ENCODE results near the gene PCDH7.

The PCDH7 gene

DNA sequence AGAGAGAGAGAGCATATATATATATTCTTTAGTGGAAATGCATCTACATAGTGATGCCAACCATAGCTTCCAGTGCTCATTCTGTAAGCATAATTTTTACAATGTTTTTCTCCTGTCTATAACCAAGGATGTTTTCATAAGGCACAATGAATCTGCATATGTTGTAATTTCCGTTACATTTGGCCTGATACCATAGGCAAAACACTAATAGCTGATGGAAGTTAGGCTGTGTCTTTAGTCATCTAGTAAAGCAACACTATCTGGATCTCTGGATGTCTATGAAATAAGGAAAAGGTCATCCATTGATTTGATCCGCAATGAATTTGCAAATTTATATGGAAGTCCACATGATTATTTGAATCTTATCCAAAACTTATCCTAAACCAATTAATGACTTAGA, 8.1 kb downstream of the PCDH7 start:
- DNase-seq: no peak

GRCh38 chr4:30743897-30744296, 23.7 kb downstream of the PCDH7 start:
- DNase-seq: no peak

DNA sequence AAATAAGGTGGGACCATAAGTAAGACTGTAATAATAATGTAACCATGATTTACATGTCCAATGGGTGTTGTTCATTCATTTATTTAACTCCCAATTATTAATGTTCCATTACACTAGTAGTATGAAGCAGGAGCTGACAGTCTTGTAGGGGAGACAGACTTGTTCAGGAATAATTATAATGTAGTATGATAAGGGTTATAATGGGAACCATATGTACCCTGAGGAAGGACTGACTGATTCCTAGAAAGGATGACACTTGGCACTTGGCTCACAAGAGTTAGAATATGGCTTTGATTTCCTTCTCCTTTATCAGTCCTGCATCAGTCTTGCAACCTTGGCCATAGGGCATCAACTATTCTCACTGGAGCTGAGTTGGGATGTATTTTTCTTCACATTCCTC, 24.2 kb downstream of the PCDH7 start:
- no peak for DNase-seq

DNA sequence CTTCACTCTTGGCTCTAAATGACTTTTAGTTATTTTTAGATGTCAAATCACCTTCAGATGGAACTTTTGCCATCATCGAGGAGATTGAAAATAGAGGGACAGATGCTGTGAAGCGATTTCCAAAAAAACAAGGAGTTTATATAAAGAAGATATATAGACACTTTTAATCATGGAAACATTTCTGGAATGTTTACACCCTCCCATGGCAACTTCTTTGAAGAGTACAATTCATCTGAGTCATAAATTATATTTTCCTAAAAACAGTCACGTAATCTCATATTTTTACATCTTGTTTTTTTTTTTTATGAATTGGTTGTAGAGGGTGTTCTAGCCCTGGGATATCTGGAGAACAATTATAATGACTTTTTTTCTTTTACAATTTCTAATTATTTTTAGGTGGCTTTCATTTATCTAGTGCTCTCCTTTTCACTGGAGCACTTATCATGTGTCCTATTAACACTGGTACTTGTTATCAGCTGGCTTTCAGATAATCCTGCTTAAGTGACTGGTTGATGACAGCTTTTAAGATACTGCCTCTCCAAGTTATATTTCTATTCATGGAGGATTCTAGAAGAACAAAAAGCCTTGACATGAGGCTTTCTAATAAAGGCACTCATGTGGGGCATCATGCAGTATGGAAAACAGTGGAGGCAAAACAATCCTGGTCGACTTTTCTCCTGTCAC, 24.9 kb downstream of the PCDH7 start:
- DNase-seq: no peak

DNA sequence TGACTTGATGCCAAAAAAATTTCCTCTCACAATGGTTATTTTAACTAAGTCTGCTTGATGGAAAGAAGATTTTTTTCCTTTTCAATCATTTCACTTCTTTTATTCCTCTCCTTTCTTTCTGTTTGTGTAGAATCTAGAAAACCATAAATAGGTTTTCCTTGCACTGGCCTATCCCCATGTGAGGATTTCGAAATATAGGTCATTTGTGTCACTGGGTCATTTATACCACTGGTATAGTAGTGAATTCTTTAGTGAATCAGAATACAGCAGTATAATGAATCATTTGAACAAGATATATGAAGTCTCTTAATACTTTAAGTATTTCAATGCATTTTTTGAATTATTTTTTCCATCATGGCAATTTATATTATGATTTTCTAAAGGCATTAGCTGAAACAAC, 26.6 kb downstream of the PCDH7 start:
- no peak for DNase-seq

GRCh38 chr4:30753316-30753715, 33.1 kb downstream of the PCDH7 start:
- no peak for DNase-seq

DNA sequence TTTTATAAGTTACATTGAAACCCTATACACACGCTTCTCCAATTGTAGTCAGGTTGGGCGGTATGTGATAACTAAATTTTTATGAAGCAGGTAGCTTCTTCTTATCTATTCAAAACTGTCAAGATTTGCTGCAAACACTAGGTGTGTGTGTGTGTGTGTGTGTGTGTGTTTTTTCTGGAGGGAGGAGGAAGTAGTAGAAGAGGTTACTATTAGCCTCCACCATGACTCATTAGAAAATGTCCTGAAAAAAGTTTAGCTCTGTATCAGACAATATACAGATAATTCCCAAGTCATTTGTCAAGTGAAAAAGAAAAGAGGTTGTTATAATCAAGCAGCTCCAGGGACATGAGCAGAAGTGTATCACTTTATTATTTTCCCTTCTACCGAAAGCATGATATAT, 33.9 kb downstream of the PCDH7 start:
- DNase-seq: no peak

DNA sequence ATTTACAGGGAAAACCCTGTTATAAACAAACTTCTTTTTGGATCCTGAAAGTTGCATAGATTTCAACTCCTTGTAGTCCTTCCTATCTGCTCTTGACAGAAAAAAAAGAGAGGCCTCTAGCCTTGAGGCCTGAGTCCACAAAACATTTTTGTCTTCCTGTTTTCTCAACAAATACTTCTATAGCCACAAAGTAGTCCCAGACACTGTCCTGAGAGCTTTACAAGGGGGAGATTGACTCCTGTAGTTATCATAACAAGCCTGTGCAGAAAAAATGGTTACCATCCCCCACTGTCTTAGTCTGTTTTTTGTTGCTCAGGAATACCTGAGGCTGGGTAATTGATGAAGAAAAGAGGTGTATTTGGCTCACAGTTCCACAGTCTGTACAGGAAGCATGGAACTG, 35.2 kb downstream of the PCDH7 start:
- DNase-seq: no peak

GRCh38 chr4:30756553-30756952, 36.4 kb downstream of the PCDH7 start:
- no peak for DNase-seq

DNA sequence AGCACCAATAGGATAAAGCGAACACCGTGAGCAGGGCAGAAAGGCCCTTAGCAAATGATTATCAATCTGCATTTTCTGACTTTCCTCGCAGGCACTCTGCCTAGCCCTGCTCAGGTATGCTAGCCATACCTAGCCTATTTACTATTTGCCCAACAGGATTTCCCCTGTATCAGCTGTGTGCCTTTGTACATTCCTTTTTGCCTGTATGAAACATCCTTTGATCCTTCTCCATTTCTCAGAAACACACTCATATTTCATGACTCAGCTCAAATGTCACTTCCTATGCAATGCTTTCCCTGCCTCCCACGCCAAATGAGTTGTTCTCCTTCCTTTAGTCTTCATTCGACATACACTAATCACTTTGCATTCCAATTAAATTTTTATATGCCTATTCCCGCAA, 37.2 kb downstream of the PCDH7 start:
- DNase-seq: no peak

DNA sequence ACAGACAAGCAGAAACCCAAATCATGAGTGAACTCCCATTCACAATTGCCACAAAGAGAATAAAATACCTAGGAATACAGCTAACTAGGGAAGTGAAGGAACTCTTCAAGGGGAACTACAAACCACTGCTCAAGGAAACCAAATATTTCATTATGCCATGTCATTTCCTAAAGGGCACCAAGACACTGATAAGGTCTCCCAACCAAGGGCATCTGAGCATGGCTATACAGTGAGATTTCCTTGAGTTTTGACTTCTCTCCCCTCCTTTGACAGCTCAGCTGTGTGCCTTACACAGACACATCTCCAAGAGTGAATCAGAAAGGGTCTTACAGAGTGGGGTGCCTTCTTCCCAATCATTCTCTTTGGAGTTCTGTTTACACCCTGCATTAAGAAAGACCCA, 40.4 kb downstream of the PCDH7 start:
- no peak for DNase-seq

DNA sequence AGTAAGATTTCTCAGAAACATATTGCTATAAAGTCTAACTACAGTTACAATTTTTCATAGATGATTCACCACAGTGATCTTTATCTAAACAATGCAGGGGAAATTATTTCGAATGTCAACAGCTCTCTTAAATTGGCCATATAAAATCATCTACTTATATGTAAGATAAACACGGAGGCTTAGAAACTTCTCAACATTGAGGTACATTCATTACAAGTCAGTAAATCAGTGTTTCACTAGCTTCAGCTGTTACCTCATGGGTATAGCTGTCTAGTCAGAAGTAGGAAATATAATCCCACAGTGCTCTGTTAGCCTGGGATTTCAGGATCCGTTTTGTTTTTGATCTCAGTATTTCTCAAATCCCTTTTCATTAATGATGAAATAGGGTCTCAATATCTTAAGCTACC, 43.2 kb downstream of the PCDH7 start:
- DNase-seq: no peak

DNA sequence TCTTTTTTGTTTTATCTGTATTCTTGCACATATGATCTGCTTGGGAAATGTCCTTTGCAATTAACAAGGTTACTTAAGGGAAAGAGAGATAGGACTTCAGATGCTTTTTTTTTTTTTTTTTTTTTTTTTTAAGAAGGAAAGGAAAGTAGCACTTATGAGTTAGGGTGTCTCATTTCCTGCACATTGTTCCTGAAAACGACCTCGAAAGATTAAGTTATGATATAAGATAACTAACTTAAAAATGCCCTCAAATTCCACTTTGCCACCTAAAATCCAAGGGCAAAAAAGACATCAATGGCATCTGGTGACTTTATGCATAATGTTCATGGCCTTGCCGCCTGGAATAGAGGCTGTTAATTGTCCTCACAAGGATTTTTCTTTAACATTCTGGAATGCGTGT, 44.9 kb downstream of the PCDH7 start:
- no peak for DNase-seq

- no peak for DNase-seq
Observed at GRCh38 chr4:30767147-30767845, 47.1 kb downstream of the PCDH7 start.

GRCh38 chr4:30768277-30768676, 48.1 kb downstream of the PCDH7 start:
- no peak for DNase-seq

GRCh38 chr4:30769093-30769492, 48.9 kb downstream of the PCDH7 start:
- no peak for DNase-seq

DNA sequence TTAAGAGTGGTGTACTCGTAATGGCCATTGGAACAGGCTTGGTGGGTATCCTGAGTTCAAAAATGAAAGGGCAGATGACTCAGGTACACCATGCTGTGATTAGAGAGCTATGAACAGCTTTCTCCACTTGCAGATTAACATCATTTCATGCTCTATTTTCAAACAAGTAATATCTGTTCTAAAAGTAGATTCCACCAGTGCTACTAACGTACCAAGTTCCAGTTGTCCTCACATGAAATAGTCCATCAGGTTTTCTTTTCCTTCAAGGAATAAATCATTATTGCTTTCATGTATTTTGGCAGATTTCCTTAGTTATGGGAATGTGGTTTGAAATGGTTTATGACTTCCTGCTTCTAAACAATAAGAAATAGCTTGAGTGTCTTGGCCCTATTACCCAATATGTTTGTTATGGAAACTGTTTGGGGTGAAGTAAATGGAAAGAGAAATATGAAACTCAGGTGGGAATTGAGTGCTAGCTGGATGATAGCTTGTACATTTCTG, 49.9 kb downstream of the PCDH7 start:
- no peak for DNase-seq

- no peak for DNase-seq
Observed at GRCh38 chr4:30770812-30771211, 50.6 kb downstream of the PCDH7 start.

- DNase-seq: no peak
Observed at GRCh38 chr4:30776451-30776850, 56.3 kb downstream of the PCDH7 start.

DNA sequence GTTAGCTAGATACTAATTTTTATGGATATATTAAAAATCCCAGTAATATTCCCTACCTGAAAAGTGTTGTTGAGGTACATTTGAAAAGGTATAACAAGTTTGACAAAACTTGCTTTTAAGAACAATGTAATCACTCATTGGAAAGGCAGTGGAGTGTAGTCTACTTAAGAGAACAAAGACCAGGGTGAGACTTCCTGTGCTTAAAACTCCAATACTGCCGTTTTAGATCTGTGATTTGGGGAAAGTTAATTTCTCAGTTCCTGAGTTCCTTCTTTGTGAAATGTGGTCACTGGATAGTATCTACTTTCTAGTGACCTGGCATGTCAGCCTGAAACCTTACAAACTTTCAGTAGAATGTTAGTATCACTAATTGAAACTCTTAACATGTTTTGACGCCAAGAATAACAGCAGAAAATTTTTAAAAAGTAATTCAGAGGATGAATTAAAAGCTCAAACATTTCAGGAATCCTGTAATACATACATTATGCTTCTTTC, 56.8 kb downstream of the PCDH7 start:
- DNase-seq: no peak
